OCI-M1 (cell line): ENCODE data around the gene DCTN4.
"Not testable (repeated sequence)": the region's sequence is repeated elsewhere in the genome, so short reads cannot be mapped to it uniquely, and the experiment has no call there.

Experiments
- DNase-seq: peaks from one replicate; lab custom pipeline; 2025; lab: John Stamatoyannopoulos, UW

DCTN4 gene

DNA sequence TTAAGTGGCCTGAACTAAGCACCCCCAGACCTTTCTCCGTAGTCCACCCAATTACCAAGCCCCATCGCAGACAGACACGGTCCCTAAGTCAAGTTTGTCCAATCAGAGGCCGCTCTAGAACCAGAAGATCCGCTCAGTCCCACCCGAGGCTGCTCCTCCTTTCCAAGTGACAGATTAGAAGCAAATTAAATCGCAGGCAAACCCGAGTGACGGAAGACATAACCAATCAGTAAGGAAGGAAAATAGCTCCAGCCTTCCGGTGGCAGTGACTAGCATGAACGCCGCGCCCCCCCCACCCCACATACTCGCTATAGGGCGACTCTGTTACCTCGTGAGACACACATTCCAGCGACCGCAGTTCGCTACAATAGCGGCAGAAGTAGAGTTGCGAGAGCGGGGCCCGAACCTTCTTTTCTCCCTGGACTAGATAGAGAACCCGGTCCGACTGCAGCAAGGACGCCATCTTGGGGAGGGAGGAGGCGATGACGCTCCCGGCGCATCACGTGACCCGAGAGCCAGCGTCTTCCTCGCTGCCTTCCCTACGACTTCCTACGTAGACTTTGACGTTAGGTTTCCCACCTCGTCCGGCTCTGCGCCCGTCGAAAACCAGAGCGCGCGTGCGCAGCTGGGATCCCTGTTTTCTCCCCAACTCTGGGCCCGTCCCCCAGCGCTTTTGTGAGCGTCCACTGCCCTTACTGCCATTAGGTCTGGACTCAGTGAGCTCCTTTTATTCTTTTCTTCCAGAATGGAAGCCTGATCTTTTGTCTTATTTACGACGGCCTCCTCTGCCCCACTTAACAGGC is at the start of gene DCTN4:
Gene DCTN4 (minus strand): TSS at position 487 of the 803 bp plus-strand sequence. CDS start 24 bp downstream, at position 463.
- peak; percentile 98 for DNase-seq

GRCh38 chr5:150804388-150804787 is 45.6 kb upstream of the DCTN4 start:
- no peak for DNase-seq

GRCh38 chr5:150801117-150801927 is 42.5 kb upstream of the DCTN4 start:
- peak; percentile 94 for DNase-seq

GRCh38 chr5:150797384-150797783 is 38.6 kb upstream of the DCTN4 start:
- DNase-seq: no peak

DNA sequence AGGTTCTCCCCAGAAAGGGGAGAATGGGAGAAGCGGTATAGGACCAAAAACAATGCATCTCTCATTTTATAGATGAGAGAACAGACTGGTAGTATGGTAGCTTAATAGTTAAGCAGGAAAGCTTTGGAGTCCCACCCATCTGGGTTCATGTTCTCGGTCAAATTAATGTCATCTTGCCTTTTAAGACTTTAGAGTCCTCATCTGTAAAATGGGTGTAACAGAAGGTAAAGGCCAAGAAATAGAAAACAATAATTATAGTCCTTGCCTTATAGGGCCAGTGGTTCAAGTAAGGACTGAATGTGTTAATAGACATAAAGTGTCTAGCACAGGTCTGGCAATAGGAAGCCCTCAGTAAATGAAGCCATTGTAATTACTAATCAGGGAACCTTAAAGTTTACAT is 36.1 kb upstream of the DCTN4 start:
- DNase-seq: no peak

DNA sequence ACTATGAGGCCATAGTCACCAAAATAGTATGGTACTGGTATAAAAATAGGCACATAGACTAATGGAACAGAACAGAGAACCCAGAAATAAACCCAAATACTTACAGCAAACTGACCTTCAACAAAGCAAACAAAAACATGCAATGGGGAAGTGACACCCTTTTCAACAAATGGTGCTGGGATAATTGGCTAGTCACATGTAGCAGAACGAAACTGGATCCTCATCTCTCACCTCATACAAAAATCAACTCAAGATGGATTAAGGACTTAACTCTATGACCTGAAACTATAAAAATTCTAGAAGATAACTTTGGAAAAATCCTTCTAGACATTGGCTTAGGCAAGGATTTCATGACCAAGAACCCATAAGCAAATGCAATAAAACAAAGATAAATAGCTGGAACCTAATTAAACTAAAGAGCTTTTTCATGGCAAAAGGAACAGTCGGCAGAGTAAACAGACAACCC is 34.6 kb upstream of the DCTN4 start:
- not testable (repeated sequence) for DNase-seq

DNA sequence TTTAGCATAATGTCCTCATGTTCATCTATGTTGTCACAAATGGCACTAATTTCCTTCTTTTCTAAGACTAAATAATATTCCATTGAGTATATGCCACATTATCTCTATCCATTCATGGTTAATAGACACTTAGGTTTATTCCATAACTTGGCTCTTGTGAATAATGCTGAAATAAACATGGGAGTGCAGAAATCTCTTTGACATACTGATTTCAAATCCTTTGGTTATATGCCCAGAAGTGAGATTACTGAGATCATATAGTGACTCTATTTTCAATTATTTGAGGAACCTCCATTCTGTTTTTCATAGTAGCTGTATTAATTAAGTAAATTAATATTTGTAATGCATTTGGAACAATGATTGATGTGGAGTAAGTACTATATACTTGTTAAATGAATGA is 32.7 kb upstream of the DCTN4 start:
- no peak for DNase-seq

DNA sequence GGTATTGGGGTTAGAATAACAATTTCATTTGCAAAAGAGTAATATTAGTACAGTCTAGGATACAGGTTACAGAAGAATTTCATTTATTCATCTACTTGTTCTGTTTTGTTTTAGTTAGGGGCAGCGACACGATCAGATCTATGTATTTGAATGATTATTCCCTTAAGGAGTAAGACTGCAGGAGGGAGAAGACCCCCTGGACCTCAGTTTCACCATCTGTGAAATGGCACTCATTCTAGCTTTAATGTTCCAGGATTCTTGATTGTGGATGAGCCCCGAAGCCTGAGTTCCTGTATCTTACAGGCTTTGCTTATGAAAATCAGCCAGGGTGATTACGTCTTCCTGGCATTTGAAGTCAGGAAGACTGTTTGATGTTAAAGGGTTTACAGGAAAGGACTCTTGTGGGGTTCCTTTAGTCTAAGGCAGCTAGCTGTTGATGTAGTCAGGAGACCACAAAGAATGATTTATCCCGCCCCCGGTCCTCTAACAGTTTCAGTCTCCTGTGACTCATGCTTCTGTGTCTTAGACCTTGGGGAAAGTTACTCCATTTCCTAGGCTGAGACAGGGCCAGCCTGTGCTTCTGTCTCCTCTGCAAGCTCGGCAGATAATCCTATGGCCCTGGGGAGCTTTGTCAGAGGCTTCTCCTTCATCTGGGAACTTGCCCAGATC is 31.3 kb upstream of the DCTN4 start:
- DNase-seq: peak; percentile 76

DNA sequence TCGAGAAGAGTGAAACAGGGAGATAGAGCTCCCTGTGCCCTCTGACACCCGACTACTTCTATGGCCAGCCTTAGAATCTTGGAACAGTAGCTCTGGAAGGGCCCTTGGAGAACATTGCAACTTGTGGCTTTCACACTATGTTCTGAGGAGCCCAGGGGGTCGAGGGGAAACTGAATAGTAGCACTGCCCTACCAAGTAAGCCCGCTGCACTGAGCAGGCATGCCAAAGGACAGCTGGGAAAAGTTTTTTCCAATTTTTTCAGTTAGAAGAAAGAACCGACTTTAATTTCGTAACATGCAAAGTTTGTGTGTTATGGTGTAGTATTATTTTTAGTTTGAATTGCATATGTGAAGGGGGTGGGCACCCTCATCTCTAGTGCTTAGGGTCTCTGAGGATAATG is 30.6 kb upstream of the DCTN4 start:
- DNase-seq: no peak

GRCh38 chr5:150788977-150789376 is 30.2 kb upstream of the DCTN4 start:
- DNase-seq: no peak

DNA sequence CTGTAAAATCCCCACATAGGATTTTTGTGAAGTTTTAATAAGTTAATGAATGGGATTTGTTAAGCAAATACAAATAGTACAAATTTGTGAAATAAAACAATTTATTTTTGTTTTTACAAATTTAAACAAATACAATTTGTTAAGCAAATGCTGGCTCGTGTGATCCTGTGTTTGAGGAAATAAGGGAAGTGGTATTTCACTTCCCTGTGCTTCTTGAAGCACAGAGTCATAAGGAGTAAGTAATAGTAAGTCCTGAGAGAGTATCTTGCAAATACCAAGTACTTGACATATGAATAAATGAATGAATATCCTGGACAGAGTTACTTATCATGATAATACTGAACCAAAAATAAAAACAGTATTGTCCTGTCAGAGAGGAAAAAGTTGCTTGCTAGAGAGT is 28.8 kb upstream of the DCTN4 start:
- DNase-seq: peak; percentile 56

DNA sequence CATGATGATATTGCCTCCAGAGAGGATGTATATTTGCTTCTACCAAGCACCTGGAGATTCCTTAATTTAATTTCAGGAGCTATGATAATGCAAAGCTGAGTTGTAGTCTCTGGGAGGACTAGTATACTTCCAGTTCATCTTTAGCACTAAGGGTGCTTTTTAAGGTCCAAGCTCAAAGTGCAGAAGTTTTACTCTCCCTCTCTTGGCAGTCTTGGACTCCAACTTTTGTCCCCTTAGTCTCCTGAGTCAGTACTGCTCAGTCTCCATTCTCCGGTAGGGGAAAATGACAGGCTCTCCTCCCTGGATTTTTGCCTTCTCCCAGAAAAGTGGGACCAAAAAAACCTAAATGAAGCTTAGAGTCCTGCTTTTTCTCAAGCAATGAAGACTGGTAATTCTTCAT is 28.1 kb upstream of the DCTN4 start:
- DNase-seq: no peak

- no peak for DNase-seq
These were observed 27.1 kb upstream of the DCTN4 start for GRCh38 chr5:150785950-150786349.

DNA sequence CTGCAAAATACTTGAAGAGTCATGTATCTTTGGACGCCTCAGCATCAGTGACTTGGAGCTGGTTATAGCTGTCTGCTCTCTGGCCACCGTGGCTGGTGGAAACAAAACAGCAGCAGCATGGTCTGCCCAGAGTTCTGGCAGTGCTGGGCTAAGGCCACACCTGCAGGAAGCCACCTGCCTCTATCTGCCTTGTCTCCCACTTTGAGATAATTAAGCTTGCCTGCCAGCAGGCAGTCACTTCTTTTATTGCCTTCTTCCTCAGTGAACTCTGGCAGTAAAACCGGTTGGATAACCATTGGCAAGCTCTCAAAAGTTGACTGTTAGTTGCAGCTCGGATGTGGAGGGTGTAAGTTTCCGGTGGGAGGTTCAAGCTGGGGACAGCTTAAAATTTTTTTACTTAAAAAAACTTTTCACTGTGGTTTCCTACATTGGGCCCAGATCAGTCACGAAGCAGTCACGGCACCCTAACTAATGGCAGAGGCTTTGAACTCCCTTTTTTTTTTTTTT is 24.7 kb upstream of the DCTN4 start:
- DNase-seq: no peak

- no peak for DNase-seq
These were observed 24.0 kb upstream of the DCTN4 start for GRCh38 chr5:150782850-150783249.

DNA sequence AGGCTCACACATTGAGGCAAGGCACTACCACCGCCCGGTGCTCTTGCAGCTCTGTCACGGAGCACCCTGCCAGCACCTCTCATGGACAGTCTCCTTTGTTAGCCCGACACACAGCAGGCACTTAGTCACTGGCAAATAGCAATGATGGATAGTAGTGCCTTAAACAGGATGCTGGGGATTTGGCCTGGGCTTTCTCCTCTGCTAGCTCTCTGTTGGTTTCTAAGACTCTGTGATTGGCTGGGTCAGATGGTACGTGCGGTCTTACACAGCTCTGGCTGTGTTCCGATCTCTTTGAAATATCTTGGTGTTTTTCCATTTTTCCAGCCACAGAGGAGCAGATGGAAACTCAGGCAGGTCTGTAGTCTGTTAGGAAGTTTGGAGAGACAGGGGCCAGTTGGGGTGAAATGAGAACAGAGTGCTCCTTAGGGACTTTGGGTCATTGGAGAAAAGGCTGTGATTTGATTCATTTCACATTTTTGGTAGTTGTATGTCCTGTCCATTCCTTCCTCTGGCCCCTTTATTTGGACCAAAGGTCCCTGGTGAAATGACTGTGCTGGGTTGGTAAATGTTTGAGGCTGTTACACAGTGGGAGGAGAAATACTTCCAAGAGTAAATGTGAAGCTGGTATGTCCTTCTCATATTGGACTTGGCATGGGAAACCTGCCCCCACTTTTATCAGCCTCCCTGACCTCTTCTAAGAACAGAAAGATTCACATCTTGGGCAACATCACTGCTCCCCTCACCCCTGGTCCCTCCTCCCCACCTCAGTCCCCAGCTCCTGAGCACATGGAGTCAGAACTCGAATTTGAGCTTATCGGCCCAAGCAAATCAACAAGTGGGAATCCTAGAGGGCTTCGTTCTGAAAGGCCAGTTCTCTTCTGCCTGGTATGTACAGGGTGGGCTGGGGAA is 23.1 kb upstream of the DCTN4 start:
- DNase-seq: no peak

GRCh38 chr5:150780816-150781221 is 22.0 kb upstream of the DCTN4 start:
- DNase-seq: no peak

DNA sequence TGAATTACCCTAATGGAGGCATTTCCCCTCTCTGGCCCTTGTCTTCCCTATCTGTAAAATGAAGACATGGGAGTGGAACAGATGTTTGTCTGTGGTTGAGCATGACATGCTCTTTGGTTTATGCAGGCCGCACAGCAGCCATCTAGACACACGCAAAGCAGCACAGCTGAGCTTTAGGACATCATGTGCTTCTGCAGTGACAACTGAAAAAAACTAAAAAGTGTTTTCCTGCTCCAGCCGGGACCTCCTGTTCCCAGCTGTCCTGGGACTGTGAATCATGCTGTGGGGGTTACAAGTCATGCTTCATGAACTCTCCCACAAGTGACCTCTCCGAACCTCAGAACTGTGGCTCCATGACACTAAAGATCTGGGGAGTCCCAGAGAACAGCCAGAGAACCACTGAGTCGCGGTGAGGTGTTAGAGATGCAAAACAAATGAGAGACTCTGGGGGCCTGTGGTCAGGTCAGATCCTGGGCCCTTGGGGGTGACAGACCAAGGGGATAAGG is 21.4 kb upstream of the DCTN4 start:
- DNase-seq: peak; percentile 73

GRCh38 chr5:150779397-150780186 is 20.8 kb upstream of the DCTN4 start:
- peak; percentile 69 for DNase-seq
